Measurements from ENCODE around the gene GRID2. TPM values are rescaled to one million over a fixed set of nuclear protein-coding genes. Genes with fewer than 3 reads are reported as not detected.

The GRID2 gene
- total and polyA plus RNA-seq, 8 donors, result 6.4 TPM; not detected in 7

DNA sequence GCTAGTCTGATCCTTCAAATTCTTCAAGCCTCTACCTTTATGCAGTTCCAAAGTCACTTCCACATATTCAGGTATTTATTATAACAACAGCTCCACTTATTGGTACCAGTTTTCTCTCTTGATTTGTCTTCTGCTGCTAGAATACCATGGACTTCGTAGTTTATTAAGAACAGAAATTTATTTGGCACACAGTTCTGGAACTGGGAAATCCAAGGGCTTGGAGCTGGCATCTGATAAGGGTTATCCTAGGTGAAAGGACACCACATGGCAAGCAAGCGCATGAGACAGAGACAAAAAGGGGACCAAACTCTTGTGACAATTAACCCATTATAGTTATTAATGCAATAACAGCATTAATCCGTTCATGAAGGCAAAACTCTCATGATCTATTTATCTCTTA is 924.3 kb downstream of the GRID2 start:
- DNase-seq, result no peak
- H3K27me3 ChIP-seq, result no peaks in the 10 kb centered on the region
- 40 to 75% (median 56%) methylated on average over 3 of the region's 3 CpGs for WGBS, 5 donors
- no peaks in the 10 kb centered on the region for H3K4me1 ChIP-seq
- no peaks in the 10 kb centered on the region for H3K36me3 ChIP-seq
- H3K27ac ChIP-seq, result no peak overlapping the region
- H3K9me3 ChIP-seq, result peaks cover 0 to 1% (median 0%) of the 10 kb centered on the region in 4 donors
- no peak for TF ChIP-seq POLR2A (IDR thresholded peaks at IDR 0.05)
- no peak for TF ChIP-seq EP300 (IDR thresholded peaks at IDR 0.05)
- TF ChIP-seq CTCF (IDR thresholded peaks at IDR 0.05), result no peak
- no peak for TF ChIP-seq POLR2AphosphoS5 (IDR thresholded peaks at IDR 0.05)
- intact Hi-C loops (cut with DNase I; ENCODE audit: low total_unique reads), result no loop called here
- no peak overlapping the region for H3K4me3 ChIP-seq

- TF ChIP-seq EP300 (IDR thresholded peaks at IDR 0.05) (no peak), CTCF (IDR thresholded peaks at IDR 0.05) (no peak), POLR2A (IDR thresholded peaks at IDR 0.05) (no peak), POLR2AphosphoS5 (IDR thresholded peaks at IDR 0.05) (no peak)
- H3K9me3 ChIP-seq, result no peaks in the 10 kb centered on the region
- no peak for DNase-seq
- intact Hi-C loops (cut with DNase I; ENCODE audit: low total_unique reads), result no loop called here
- H3K27me3 ChIP-seq, result no peaks in the 10 kb centered on the region
- no peak overlapping the region for H3K4me3 ChIP-seq
- H3K27ac ChIP-seq, result no peak overlapping the region
- H3K4me1 ChIP-seq, result no peaks in the 10 kb centered on the region
- WGBS, 5 donors, result 62 to 72% (median 70%) methylated on average over 2 of the region's 2 CpGs
- no peaks in the 10 kb centered on the region for H3K36me3 ChIP-seq
Measured at GRCh38 chr4:93232883-93233282, 929.1 kb downstream of the GRID2 start.

DNA sequence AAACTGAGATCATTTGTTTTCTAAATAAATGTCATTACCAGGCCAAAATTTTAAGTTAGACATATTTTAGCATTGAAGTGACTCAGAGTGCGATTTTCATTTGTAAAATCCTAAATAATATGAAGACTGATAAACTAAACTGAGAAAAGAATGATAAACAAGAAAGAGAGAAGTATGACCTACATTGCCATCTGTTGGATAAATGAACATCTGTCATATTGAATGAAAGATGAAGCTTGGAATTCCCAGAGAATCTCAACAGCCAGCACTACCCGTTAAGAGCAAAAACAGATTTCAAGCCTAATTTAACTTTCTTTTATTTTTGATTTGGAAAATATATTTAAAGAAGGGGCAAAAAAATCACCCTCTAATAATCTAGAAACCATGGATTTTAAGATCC is 933.8 kb downstream of the GRID2 start:
- WGBS, 5 donors, result 64 to 84% (median 72%) methylated on average over 2 of the region's 2 CpGs
- Histone ChIP-seq H3K27ac (no peak overlapping the region), H3K9me3 (no peaks in the 10 kb centered on the region), H3K4me1 (no peaks in the 10 kb centered on the region), H3K4me3 (no peak overlapping the region), H3K27me3 (no peaks in the 10 kb centered on the region), H3K36me3 (no peaks in the 10 kb centered on the region)
- DNase-seq, result no peak
- intact Hi-C loops (cut with DNase I; ENCODE audit: low total_unique reads), result no loop called here
- TF ChIP-seq CTCF (IDR thresholded peaks at IDR 0.05) (no peak), POLR2A (IDR thresholded peaks at IDR 0.05) (no peak), POLR2AphosphoS5 (IDR thresholded peaks at IDR 0.05) (no peak), EP300 (IDR thresholded peaks at IDR 0.05) (no peak)

DNA sequence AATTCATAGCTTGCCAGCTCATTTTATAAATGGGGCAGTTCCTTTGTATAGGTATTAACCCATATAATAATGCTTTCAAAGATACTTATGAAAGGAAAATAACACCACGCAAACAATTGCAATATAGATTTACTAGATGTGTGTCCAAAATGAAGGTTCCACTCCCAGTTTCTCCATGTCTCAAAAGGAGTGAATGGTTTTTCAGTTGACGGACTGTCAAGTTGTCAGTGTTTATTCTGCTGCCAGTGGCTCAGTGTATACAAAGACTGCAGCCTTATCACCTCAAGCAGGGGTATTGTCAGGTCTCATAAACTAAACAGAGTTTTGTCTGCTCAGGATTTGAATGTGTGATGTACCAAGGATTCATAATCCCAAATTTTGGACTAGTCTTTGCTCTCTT is 939.5 kb downstream of the GRID2 start:
- Histone ChIP-seq H3K4me3 (no peak overlapping the region), H3K9me3 (no peaks in the 10 kb centered on the region), H3K27me3 (no peaks in the 10 kb centered on the region), H3K4me1 (no peaks in the 10 kb centered on the region), H3K36me3 (no peaks in the 10 kb centered on the region), H3K27ac (no peak overlapping the region)
- intact Hi-C loops (cut with DNase I; ENCODE audit: low total_unique reads), result no loop called here
- TF ChIP-seq CTCF (IDR thresholded peaks at IDR 0.05) (no peak), EP300 (IDR thresholded peaks at IDR 0.05) (no peak), POLR2A (IDR thresholded peaks at IDR 0.05) (no peak), POLR2AphosphoS5 (IDR thresholded peaks at IDR 0.05) (no peak)
- DNase-seq, result no peak
- WGBS, 5 donors, result 52 to 87% (median 72%) methylated on average over 2 of the region's 2 CpGs

All from stomach (tissue), 9 donors.